GM12874 (cell line): ENCODE measurements around the gene KCNQ1.

Source experiments
- CTCF ChIP-seq: IDR thresholded peaks from 2 replicates; pipeline ENCODE4 v1.5.1; 2011; ENCODE audit warnings: low read depth, mild to moderate bottlenecking, control low read depth, low read length, moderate library complexity; ENCODE audit not compliant: insufficient read depth

Gene KCNQ1

GRCh38 chr11:2751523-2752203 lies 306.9 kb downstream of the KCNQ1 start:
- TF ChIP-seq CTCF: no peak

GRCh38 chr11:2752204-2752770 lies 307.5 kb downstream of the KCNQ1 start:
- TF ChIP-seq CTCF: no peak

- no peak for TF ChIP-seq CTCF
Measured at GRCh38 chr11:2752923-2753322, 308.1 kb downstream of the KCNQ1 start.

- TF ChIP-seq CTCF: no peak
Measured at GRCh38 chr11:2754008-2754407, 309.2 kb downstream of the KCNQ1 start.

- TF ChIP-seq CTCF: no peak
Measured at GRCh38 chr11:2755071-2755470, 310.3 kb downstream of the KCNQ1 start.

GRCh38 chr11:2758751-2759150 lies 313.9 kb downstream of the KCNQ1 start:
- TF ChIP-seq CTCF: no peak

- TF ChIP-seq CTCF: no peak
Measured at GRCh38 chr11:2759228-2760195, 314.7 kb downstream of the KCNQ1 start.
